HG03558 (cell line): ENCODE results near the gene LGALS3BP.
A peak's percentile ranks its signal among the peaks of the same experiment; 100 is the strongest.

Source experiments
- ATAC-seq: cut with Tn5 transposase; IDR thresholded peaks from one replicate; pipeline ENCODE4 v1.9.1; 2021; ENCODE audit warnings: moderate number of reproducible peaks; ENCODE audit not compliant: unreplicated experiment; ENCODE audit errors: extremely low read depth

Gene LGALS3BP

DNA sequence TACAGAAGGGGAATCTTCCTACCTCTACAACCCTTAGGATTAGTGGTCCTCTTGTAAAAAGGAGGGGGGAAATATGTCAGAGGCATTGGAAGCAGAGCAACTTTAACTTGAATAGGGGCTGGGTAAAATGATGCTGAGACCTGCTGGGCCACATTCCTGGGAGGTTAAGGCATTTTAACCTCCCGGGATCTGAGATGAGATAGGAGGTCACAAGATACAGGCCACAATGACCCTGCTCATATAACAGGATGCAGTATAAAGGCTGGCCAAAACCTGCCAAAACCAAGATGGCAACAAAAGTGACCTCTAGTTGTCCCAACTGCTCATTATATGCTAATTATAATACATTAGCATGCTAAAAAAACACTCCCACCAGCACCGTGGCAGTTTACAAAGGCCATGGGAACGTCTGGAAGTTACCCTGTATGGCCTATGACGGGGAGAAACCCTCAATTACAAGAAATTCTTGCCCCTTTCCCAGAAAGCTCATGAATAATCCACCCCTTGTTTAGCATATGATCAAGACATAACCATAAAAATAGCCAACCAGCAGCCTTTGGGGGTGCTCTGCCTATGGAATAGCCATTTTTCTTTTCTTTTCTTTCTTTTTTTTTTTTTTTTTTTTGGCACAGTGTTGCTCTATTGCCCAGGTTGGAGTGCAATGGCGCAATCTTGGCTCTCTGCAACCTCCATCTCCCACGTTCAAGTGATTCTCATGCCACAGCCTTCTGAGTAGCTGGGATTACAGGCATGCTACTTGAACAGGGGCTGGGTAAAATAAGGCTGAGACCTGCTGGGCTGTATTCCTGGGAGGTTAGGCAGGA lies 38.0 kb upstream of the LGALS3BP start:
- ATAC-seq = no peak

DNA sequence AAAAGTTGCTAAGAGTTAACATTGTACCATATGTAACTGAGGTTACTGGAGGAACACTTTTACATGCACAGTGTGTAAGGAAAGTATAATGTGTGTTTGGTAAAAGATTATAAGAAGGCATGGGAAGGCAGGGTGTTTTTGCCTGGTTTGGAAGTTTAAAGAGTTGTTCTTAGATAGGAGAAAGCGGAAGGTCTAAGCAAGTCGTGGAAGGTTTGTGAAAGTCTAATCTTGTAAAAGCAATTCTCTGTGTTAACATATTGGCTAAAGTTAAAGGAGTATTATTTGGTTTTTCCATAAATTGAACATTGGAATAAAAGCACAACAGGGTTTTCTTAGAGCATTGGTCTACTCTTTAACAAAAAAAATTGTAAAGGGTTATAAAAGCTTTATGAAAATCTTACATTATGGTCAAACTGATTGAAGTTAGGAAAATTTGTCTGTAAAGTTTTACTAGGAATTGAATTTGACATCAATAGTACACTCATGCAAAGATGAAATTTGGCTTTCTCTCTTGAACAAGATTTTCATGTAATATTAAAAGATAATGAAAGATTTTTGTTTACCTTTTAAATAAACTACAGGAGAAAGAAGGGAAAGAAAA lies 34.5 kb upstream of the LGALS3BP start:
- ATAC-seq = no peak

DNA sequence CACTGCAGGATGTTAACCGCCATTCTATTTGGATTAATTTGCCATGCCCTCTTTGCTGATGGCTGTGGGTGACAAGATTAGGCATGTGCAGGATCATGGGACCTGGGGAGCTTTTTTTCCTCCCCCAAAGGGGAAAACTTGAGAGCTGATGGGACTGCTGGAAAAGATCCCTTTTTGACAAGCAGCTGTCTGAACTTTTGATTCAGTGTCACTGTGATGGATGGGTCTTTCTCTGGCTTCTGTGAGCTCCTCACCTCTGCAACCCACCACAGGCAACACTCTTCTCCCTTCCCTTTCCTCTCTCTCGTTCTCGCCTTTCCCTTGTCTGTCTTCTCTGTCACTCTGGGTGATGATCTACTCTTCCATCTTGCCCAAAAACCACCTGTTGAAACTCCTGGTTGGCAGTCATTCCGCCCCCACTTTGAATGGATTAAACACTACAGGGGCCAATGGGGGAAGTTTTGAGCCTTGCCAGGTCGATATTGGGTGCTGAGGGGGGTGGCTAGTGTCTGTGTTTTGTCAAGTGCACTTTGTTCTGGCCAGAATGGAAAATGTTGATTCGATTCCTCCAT lies 32.9 kb upstream of the LGALS3BP start:
- ATAC-seq = no peak

DNA sequence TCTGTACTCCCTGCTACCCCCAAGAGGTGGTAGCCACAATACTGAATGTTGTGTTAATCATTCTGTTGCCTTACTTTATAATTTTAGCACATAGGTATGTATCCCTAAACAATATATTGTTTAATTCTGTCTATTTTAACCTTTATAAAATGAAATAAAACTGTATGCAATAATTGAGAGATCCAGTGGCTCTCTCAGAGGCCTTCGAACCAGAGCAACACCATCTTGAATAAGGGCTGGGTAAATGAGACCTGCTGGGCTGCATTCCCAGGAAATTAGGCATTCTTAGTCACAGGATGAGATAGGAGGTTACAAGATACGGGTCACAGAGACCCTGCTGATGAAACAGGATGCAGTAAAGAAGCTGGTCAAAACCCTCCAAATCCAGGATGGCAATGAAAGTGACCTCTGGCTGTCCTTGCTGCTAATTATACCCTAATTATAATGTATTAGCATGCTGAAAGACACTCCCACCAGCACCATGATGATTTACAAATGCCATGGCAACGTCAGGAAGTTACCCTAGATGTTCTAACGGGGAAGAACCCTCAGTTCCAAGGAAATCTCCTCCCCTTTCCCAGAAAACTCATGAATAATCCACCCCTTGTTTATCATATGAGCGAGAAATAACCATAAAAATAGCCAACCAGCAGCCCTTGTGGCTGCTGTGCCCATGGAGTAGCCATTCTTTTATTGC lies 31.9 kb upstream of the LGALS3BP start:
- no peak for ATAC-seq

DNA sequence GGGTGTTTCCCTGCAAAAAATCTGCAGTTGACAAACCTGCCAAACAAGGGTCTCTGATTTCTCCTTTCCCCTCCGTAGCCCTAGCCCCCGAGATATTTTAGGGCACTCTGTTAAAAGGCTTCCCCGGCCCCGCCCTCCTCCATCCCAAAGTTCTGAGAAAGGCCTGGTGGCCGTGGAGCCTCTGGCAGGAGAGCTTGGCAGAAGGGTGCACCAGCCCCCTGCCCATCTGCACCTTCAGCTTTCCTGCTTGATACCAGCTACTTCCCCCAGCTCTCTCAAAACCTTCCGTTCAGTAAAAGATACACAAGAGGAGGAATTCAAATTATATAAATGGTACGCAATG lies 30.6 kb upstream of the LGALS3BP start:
- ATAC-seq = no peak

DNA sequence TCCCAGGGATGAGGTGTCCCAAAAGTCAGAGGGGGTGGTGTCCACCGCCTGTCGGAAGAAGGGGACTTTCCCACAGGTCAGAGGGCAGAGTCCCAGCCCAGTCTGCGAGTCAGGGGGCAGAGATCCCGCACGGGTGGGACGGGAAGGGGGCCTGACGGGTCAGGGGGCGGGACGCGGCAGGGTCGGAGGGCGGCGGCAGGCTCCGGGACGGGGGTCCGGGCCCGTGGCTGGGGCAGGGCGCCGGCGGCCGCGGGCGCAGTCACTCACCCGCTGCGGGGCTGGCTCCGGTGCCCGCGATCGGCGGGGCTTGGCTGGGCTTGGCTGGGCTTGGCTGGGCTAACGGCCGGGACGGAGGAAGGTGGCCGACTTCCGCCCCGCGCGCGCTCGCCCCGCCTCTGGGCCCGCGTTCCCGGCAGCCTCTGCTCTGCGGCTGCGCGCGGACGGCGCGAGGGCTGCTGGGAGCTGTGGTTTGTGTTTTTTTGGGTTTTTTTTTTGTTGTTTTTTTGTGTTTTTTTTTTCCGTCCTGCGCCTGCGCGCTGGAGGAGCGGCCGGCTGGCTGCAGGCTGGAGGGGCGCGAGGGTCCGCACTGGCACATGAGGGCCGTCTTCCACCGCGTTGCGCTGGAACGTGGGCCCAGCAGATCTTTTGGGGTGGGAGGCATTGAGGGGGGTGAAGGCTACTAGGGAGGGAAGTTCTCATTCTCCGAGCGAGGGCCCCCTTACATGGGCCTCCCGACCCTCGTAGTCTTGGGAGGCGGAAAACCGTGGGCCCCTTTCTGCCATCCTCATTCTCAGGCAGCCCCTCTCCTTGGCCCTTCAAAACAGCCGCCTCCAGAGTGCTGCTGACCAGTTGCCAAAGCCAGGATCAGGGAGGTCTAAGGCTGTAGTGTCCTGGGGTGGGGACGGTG lies 29.9 kb upstream of the LGALS3BP start, which contains the start of gene CANT1:
Gene CANT1, minus strand, starts transcription at position 368 of the 907 bp plus-strand sequence. CDS start 12,142 bp downstream, outside the sequence.
- peak; percentile 72 for ATAC-seq

DNA sequence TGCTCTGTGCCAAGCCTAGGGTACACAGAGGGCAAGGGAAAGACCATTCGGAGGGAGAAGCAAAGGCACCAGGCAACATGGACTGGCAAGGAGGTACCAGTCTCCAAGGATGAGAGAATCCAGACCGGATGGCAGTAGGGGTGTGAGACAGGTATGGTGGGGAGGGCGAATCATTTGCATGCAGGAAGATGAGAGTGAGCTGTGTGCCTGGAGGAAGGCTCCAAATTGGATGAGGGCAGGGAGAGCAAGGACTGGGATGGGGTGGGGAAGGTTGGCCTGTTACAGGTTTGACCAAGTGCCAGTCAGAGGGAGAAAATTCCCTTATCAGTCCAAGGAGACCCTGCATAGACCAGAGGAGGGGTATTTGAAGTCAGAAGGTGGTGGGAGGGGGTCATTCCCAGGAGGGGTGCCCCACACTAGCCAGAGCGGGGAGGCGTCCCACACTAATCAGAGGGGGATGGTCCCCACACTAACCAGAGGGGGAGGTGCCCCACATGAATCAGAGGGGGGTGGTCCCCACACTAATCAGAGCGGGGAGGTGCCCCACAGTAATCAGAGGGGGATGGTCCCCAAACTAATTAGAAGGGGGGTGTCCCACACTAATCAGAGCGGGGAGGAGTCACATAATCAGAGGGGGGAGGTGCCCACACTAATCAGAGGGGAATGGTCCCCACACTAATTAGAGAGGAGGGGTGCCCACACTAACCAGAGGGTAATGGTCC lies 29.1 kb upstream of the LGALS3BP start:
- ATAC-seq = no peak

DNA sequence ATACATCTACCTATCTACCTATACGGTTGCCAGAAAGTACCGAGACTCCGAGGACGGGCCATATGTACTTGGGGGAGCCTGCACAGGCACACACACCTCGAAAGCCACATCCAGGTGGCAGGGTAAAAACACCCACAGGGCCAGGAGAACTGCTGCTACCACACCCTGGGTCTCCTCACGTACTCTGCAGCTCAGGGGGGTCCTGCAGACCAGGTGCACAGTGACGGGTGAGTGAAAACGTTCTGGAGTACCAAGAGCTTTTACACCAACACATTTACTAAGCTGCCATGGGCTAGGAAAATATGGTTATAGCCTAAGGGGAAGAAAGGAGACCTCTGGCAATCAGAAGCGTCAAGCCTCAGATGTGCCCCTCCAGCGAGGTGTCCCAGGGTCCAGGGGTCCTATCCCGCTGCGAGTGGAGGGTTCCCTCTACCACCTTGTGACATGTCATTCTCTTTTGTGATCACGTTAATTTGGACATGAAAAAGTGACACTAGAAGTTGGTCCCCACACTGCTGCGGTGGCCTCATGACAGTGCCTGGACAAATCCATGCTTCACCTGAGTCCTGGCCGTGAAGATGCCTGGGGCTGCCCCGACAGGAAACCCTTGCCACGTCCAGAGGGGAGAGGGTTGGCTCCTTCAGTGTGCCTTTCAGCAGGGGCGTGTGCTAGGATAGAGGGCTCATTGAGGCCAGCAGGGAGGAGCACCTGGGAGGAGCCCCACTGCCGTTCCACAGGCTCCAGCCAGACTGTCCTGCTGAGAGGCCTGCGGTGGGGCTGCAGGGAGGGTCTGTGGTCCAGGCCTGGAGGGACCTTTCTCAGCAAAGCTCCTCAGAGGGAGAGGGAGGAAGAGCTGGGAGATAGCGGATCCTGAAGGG lies 28.0 kb upstream of the LGALS3BP start:
- no peak for ATAC-seq

DNA sequence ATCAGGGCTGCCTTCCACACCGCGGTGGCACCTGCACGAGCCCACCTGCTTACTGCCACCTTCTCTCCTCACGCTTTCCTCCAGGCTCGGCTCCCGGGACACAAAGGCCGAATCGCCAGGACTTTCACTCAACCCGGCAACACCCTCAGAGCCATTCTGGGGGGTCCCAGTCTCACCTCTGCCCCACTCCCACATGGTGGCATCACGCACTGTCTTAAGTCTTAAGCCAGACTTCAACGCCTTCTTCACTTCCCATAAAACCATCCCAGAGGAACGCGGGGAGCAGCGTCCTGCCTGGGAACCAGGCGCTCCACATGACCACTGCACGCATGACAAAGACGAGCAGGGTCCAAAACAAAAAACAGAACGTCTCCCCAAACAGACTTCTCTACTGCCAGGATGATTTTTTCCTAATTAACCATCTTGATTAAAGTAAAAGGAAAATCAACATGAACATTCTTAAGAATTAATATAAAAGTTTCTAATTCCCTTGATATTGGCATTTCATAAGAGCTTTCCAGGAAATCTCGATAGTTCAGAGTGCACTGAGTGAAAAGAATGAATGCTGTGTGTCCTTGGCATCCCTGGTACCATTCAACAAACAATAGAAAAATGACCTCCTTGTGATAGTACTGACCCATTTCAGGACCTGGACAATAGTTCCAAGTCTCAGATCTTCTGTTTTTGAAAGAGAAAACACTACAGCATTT lies 27.2 kb upstream of the LGALS3BP start:
- no peak for ATAC-seq

DNA sequence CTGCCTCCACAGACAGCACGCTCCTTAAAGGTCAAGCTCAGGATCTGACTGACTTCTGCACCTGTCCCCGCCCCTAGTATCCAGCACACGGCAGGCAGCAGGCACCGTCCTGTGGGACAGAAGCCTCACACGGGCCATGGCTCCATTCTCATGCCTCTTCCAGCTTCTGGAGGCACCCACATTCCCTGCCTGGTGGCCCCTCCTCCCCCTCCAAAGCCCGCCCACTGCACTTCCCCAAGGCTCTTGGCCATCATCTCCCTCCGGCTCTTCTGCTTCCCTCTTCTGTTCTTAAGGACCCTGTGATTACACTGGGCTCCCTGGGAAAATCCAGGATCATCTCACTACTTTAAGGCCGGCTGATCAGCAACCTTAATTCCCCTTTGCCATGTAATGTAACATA lies 26.3 kb upstream of the LGALS3BP start:
- ATAC-seq = no peak

DNA sequence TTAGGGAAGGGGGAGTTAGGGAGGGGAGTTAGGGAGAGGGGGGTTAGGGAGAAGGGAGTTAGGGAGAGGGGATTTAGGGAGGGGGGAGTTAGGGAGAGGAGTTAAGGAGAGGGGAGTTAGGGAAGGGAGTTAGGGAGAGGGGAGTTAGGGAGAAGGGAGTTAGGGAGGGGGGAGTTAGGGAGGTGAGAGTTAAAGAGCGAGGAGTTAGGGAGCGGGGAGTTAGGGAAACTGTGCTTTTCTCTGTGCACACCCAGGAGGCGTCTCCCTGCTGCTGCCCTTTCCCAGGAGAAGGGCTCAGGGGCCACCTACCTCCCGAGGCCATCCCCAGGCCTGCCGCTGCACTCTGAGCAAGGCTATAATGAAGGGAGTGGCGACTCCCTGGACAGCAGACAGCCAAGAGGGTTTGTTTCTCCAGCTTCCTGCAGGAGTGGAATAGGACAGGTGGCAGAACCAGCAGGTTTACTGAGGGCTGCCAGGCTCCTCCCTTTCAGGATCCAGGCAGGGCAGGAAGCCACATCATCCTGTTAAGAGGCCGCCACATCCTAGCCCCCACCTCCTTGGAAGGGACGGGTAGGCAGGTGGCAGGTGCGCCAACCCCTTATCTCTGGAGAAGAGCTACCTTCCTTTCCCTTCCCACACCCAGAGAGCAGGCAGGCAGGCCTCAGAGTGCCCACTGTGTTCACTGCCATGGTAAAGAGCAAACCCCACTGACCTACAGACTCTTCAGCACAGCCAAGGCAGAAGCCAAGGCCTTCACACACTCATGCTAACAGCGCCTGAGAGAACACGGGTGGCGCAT lies 25.5 kb upstream of the LGALS3BP start:
- ATAC-seq = no peak

DNA sequence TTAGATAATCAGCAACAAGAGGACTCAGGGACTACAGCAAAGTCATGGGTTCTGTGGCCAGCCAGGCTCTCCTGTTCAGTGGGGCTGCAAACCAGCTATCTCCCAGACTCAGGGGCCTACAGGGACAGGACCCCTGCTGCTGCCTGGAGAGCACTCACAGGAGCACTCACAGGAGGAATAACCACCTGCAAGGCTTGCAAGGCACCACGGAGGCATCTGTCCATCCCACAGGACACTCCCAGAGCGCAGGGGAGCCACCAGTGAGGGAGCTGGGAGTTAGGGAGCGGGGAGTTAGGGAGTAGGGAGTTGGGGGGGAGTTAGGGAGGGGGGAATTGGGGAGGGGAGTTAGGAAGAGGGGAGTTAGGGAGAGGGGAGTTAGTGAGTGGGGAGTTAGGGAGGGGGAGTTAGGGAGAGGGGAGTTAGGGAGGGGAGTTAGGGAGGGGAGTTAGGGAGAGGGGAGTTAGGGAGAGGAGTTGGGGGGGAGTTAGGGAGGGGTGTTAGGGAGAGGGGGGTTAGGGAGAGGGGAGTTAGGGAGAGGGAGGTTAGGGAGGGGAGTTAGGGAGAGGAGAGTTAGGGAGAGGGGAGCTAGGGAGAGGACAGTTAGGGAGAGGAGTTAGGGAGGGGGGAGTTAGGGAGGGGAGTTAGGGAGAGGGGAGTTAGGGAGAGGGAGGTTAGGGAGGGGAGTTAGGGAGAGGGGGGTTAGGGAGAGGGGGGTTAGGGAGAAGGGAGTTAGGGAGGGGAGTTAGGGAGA lies 24.1 kb upstream of the LGALS3BP start:
- no peak for ATAC-seq

DNA sequence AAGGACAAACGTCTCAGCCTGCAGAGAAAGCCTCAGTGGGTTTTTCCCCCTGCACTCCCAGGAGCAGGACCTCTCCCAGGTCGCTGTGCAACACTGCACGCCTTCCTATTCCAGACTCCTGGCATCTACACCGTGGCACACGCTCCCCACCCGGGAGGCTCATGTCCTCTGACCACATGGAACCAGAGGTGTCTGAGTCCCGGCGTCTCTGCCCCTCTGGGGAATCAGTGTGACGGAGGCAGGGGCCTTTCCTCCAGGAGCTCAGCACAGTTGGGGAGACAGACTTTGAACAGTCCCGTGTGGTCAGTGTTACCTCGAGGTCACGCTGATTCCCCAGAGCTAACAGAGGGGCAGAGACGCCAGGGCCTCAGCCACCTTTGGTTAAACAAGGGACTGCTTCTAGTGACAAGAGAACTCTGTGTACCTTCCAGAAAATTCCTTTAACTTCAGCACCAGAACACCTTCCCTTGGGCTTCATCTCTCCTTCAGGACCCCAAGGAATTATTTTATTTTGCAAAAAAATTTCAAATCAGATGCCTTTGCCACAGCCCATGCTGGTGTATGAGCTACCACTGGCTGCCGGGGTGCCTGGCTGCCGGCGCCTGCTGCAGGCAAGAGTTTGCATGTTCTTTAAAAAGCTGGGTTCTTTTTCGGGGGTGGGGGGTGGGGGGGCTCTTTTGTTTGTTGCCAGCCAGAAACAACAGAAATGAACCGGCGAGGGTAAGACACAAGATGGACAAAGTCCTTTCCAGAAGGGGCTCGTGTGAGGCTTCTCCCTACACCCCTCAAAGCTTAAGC lies 23.3 kb upstream of the LGALS3BP start:
- no peak for ATAC-seq

DNA sequence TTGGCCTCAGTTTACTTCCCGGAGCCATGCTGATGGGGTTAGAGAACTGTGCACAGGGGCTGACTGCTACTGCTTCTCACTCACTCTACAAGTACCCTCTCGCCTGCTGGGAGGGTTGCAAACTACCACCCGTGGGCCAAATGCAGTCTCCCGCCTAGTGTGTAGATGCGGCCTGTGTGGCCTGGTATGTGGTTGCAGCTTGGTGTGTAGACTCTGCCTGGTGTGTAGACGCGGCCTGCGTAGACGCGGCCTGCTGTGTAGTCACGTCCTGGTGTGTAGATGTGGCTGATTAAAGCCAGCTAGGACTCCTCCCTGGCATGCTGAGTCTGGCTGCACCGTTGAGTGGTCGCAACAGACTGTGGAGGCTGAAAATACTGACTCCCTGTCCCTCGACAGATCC lies 22.6 kb upstream of the LGALS3BP start:
- ATAC-seq = no peak

DNA sequence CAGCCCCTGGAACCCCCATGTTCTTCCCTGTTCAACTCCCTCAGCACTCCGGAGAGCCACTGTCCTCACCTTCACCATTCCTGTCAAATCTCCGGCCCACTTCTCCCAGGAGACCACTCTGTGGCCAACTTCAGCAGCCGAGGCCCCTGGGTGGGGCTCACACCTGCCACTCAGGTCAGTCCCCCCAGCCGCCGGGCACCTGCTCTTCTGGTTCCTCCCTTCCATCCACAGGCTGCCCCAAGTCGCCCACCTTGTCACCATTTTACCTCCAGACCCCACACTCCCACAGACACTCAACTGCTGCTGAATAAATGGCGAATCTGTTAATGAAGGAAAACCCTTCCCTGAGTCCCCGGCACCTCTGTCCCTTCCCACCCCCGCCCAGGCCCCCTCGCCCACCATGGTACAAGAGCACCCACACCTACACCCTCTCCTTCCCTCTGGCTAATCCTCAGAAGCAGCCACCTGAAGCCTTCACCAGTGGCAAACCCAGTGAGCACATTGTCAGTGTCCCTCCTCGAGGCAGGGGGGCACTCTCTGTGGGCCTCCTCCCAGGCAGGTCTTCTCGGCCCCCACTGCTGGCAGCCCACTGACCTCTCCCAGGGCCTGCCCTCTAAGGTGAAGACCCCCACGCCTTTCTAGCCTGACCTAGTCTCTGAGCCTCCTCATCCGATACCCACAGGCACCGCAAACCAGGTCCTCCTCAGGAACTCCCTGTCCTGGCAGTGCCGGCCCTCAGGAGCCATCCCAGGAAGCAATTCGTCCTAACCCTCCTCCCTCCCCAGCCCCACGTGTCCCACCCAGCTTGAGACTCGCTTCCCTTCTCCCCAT lies 21.7 kb upstream of the LGALS3BP start:
- no peak for ATAC-seq
